KOPT-K1 (cell line): ENCODE results near the gene C13orf42.

Experiments
- H3K27ac ChIP-seq: fragments of 200-600 bp; sonication (generic); 2 replicates; pipeline ENCODE4 v1.5.1; 2016; ENCODE audit warnings: antibody characterized with exemption, mild to moderate bottlenecking, low read depth, low read length; ENCODE audit not compliant: poor library complexity, severe bottlenecking
- H3K36me3 ChIP-seq: fragments of 200-600 bp; sonication (generic); 2 replicates; pipeline ENCODE4 v1.5.1; 2017; ENCODE audit warnings: antibody characterized with exemption, mild to moderate bottlenecking, low read length, moderate library complexity; ENCODE audit not compliant: insufficient read depth
- H3K9me3 ChIP-seq: fragments of 200-600 bp; sonication (generic); 2 replicates; pipeline ENCODE4 v1.5.1; 2017; ENCODE audit warnings: antibody characterized with exemption, low read length, mild to moderate bottlenecking; ENCODE audit not compliant: insufficient read depth, poor library complexity, severe bottlenecking

C13orf42 gene

DNA sequence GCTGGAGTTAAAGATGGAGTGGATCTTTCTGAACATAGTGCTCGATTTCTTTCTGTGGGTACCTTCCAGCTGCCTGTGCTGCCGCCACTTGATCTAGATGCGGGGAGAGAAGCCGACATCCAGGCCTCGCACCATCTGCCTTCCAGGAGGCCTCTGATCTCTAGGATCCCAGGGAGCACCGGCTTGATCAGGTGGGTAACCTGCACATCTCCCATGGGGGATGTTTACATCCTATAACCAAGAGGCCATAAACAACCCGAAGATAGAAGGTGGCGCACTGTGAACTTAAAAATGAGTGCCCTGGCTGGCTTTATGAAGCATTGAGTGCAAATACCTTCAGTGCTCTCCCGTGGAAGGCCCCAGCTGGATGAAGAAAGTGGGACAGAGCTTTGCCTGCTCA, at the start of gene C13orf42:
C13orf42 (minus strand) TSS at position 101 of the 400 bp plus-strand sequence; CDS start at position 36, 65 bp downstream.
- Histone ChIP-seq H3K36me3 (no peaks in the 10 kb centered on the region), H3K27ac (no peak within 1 kb of the TSS), H3K9me3 (no peaks in the 10 kb centered on the region)

DNA sequence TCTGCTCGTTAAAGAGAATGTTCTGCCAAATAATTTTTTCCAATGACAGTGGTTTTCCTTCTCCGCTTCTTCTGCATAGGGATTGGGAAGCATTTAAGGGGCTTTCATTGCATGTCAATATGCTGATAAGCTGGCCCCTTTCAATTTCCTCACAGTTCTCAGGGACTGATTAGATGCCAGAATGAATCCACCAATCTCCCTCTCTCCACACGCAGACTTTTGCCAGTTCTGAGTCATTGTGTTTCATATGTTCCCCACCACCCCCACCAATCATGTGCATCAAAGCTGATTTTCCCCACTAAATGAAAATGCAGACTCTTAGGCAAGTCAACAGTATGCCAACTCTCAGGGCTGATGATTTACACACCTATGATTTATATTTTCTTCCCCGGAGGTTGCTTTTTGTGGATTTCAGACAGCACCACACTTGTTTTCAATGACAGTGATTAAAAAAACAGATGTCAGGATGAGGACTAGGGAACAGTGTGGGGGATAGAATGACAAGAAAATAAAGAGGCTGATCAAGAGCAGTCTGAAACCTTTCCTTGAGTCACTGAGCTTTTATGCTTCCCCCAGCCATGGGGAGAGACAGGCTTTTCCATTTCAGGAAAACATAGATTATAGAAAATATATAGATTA, 47.9 kb upstream of the C13orf42 start:
- no peak overlapping the region for H3K27ac ChIP-seq
- H3K9me3 ChIP-seq = no peaks in the 10 kb centered on the region
- no peaks in the 10 kb centered on the region for H3K36me3 ChIP-seq

DNA sequence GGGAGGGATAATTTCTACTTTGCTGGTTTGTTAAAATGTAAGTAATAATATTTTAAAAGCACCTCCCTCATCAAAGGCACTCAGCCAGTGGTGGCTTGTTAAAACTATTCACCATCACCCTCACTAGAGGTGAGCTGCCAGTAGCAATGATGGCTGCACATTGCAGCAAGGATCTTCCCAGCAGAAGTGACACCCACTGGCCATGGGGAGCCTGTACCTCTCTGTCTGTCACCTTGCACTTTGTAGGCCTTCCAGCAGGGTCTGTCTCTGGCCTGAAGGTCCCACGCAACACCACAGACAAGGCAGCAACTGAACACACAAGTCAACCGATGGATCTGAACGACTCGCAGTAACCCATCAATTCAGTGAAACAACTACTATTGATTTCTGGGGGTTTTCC, 47.3 kb upstream of the C13orf42 start:
- Histone ChIP-seq H3K36me3 (no peaks in the 10 kb centered on the region), H3K9me3 (no peaks in the 10 kb centered on the region), H3K27ac (no peak overlapping the region)

DNA sequence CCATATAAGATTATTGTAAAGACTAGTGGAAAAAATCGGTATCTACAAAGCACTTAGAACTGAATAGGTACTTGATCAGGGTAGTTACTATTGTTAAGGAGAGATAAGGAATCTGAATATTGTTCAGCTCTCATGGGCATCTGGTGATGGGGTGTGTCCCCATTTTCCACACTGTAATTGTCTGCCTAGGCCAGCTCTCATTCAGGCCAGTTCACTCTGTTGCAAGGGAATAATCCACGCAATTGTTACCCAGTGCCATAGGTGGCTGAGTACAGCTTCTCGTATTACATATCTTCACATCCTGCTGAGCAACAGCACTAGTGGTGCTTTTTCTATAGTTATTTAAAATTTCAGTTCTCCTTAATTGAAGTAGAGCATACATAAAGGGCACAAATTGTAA, 45.6 kb upstream of the C13orf42 start:
- no peaks in the 10 kb centered on the region for H3K9me3 ChIP-seq
- H3K36me3 ChIP-seq = no peaks in the 10 kb centered on the region
- H3K27ac ChIP-seq = no peak overlapping the region

DNA sequence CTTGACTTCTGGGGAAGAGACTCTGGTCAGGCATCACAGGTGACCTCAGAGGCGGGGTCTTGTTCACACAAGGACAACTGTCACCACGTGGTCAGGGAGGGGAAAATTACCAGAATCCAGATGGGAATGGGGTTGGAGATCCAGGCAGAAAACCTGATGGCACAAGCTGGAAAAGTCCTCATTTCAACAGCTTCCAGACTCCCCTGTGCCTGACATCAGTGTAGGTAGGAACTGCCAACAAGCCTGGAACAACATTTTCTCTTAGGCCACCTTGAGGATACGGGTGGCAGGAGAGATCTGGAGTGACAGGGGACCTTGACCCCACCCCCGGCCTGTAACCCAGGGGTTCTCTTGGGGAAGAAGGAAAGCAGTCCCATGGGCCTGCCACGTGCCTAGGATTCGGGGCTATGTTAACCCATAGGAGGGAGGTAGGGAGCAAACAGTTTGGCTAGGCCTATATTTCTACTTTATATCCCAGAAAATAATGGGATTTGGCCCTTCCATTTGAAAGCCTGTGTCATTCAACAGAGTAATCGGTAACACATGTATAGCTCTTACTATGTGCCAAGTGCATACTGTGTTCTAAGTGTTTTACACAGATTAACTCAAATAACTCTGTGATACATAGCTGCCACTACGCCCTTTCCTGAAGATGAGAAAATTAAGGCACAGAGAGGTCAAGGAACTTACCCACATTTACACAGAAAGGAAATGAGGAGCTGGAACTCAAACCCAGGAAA, 44.9 kb upstream of the C13orf42 start:
- no peaks in the 10 kb centered on the region for H3K36me3 ChIP-seq
- H3K9me3 ChIP-seq = no peaks in the 10 kb centered on the region
- H3K27ac ChIP-seq = no peak overlapping the region

DNA sequence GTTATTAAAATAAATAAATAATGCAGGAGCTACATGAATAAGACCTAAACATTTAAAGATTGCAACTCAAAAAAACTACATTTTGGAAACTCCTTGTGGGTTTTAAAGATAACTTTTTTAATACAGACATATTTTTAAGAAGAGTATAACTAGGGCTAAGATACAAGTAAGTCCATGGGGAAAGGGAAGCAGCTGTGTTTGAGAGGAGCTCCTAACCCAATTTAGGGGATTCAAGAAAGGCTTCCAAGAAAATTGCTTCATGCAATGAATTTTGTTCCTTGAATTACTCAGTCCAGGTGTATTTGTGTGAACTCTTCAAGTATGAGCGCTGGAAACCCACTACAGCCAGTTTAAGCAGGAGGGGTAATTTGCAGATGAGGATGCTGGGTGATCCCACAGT, 44.1 kb upstream of the C13orf42 start:
- no peaks in the 10 kb centered on the region for H3K9me3 ChIP-seq
- no peak overlapping the region for H3K27ac ChIP-seq
- no peaks in the 10 kb centered on the region for H3K36me3 ChIP-seq

DNA sequence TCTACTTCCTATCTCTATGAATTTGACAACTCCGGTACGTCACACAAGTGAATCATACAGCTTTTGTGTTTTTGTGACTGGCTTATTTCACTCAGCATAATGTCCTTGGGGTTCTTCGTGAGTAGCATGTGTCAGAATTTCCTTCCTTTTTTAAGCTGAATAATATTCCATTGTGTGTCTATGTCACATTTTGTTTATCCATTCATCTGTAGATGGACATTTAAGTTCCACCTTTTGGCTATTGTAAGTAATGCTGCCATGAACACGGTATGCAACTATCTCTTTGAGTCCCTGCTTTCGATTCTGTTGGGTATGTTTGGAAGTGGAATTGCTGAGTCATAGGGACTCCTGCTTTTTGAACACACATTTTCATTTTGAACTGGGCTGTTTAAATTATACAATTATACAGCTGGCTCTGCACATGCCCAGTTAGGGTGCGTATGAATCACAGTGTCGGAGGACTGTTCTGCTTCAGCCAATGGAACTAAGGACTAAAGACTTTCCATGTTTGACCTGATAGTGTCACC, 43.0 kb upstream of the C13orf42 start:
- H3K27ac ChIP-seq = no peak overlapping the region

DNA sequence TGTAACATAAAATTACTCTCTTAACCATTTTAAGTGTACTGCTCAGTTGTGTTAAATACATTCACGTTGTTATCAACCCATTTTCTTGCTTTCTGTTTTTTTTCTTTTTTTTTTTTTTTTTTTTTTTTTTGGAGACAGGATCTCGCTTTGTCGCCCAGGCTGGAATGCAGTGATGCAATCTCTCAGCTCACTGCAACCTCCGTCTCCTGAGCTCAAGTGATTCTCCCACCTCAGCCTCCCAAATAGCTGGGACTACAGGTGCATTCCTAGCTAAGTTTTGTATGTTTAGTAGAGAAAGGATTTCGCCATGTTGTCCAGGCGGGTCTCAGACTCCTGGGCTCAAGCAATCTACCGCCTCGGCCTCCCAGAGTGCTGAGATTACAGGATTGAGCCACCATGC, 42.5 kb upstream of the C13orf42 start:
- Histone ChIP-seq H3K9me3 (no peaks in the 10 kb centered on the region), H3K36me3 (no peaks in the 10 kb centered on the region), H3K27ac (no peak overlapping the region)

More for the DNA sequence above, 43.0 kb upstream of the C13orf42 start:
- no peaks in the 10 kb centered on the region for H3K36me3 ChIP-seq
- no peaks in the 10 kb centered on the region for H3K9me3 ChIP-seq

DNA sequence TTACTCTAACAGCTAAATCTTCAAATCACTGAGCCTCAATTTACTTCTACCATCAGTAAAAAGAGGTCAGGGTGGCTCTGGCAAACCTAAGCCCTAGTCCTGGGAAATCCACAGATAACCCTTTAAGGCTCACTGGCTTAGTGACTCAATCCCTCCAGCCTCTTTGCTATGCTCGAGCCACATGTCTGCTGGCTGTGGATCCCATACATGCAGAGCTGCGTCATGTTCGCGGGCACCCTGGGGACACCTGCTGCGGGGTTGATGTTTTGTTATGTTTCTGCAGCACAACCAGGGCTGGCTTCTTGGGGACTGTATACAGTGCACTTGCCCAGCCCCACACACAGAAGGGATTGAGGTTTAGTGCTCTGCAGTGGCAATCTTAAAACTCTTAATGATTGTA, 41.6 kb upstream of the C13orf42 start:
- H3K36me3 ChIP-seq = no peaks in the 10 kb centered on the region

DNA sequence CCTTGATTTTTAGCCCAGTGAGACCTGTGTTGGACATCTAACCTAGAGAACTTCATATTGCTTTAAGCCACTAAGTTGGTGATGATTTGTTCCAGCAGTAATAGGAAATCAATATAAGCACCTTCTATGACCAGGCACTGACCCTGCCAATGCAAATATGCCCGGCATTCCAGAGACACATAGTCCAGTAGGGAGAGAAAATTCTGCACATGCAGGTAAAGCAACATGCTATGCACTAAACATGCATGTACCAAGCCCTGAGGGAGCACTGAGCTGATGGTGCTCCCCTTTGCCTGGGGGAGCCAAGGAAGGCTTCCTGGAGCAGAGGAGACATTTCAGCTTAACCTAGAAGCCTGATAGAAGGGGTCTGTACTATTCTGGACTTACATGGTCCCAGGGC, 40.4 kb upstream of the C13orf42 start:
- Histone ChIP-seq H3K36me3 (no peaks in the 10 kb centered on the region), H3K9me3 (no peaks in the 10 kb centered on the region), H3K27ac (no peak overlapping the region)

More for the DNA sequence above, 41.6 kb upstream of the C13orf42 start:
- H3K27ac ChIP-seq = no peak overlapping the region
- no peaks in the 10 kb centered on the region for H3K9me3 ChIP-seq

DNA sequence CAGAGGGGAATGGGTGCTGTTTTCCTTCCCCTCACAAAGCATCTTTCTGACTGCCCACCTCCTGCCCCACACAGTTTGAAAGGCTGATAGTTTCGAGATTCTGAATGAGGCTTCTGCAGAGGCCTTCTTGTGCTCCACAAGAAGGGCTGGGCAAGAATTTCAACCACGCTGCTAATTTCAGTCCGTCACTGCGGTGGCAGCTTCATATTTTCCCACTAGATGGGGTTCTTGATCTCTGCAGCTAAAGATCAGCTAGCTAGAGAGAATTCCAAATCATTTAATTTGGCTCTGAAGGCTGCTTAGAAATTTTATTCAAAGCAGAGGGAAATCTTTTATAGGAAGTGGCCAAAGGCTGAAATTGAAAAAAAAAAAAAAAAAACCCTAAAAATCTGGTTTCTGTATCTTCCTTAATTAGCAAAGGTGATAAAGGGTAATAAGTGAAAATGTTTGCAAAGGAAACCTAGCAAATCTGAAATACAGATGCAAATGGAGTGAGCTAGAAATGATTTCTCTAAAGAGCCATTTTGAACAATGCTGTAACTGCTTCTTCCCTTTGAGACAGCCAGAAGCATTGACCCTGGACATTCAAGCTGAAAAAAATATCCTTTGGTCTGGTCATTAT, 38.0 kb upstream of the C13orf42 start:
- H3K27ac ChIP-seq = no peak overlapping the region
- peaks cover 8% of the 10 kb centered on the region for H3K9me3 ChIP-seq
- H3K36me3 ChIP-seq = no peaks in the 10 kb centered on the region

DNA sequence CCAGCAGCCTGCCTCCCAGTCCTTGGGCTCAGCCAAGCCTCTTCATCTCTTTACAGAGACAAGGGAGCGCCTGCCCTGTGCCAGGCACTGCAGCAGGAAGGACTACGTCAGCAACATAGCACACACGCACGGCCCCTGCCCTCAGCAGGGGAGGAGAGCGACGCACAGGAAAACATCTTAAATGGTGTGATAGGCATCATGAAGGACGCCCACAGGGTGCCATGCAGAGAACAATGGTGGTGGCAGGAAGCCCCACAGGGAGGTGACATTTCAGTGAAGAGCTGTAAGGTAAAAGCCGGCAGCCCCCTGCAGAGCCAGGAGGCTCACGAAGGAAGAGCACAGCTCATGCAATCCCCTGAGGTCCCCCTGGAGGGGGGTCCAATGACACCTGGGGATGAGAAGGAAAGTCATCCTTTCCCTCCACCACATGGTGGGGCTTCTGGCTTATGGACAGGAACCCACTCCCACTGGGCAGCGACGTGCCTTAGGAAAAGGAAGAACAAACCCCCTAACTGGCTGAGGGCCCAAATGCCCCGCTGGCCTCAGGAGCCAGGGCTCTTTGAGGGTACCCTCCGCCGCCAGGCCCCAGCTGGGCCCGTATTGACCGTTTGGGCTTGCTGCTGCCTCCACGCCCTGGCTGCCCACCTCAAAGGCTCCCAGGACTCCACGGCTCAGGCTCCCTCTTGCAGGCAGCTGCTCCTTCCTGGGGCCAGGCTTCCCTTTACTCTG, 37.3 kb upstream of the C13orf42 start:
- Histone ChIP-seq H3K9me3 (peaks cover 15% of the 10 kb centered on the region), H3K27ac (no peak overlapping the region), H3K36me3 (no peaks in the 10 kb centered on the region)

DNA sequence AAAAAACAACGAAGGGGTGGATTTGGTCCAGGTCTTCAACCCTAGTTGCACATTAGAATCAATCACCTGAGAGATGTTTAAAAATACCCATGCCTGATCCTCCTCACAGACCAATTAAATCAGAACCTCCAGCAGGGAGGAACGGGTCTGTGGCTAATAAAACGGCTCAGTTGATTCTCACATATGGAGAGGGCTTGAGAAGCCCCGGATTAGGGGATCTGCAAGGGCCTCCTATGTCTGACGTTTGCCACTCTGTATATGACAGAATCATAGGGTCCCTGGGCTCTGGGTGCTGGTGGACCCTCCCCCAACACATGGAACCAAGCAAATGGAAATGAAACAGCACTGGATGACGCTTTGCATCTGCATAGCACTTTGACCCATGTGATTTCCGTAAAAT, 36.7 kb upstream of the C13orf42 start:
- no peaks in the 10 kb centered on the region for H3K36me3 ChIP-seq
- no peak overlapping the region for H3K27ac ChIP-seq
- peaks cover 20% of the 10 kb centered on the region for H3K9me3 ChIP-seq

DNA sequence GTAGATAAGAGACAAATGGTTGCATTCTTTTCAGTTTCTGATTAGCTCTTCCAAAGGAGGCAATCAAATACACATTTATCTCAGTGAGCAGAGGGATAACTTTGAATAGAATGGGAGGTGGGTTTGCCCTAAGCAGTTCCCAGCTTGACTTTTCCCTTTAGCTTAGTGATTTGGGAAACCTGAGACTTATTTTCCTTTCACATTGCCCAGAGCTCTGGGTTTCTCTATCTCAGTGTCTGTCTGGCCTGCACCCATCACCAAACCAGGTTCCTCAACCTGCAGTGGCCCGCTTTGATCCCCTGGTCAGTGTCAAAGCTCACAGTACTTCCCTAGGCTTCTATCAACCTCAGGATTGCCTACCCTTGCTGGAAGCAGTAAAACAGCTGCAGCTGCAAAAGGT, 35.6 kb upstream of the C13orf42 start:
- Histone ChIP-seq H3K27ac (no peak overlapping the region), H3K9me3 (peaks cover 20% of the 10 kb centered on the region), H3K36me3 (no peaks in the 10 kb centered on the region)

DNA sequence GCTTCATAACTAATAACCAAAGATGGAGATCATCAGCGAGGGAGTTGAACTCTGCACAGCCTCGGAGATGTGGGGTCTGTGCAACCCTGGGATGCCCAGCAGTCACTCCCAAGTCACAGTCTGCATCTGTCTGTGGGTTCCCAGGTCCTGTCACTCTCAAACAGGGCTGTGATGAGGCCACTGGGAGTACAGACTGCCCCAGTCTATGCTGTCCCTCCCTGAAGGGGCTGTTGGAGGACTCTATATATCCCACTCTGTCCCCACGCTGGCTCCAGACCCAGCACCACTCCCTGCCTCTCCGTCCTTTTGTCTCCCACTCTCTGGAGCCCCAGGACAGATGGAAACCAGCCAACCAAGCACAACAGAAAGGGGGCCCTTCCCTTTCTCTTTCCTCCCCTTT, 26.2 kb upstream of the C13orf42 start:
- H3K9me3 ChIP-seq = no peaks in the 10 kb centered on the region
- H3K36me3 ChIP-seq = no peaks in the 10 kb centered on the region
- H3K27ac ChIP-seq = no peak overlapping the region
